HG02623 (cell line): ENCODE measurements around the gene PDLIM1.
A peak's percentile ranks its signal among the peaks of the same experiment; 100 is the strongest.
"Not testable (repeated sequence)": the region's sequence is repeated elsewhere in the genome, so short reads cannot be mapped to it uniquely, and the experiment has no call there.

Source experiments
- ATAC-seq: cut with Tn5 transposase; IDR thresholded peaks from one replicate; pipeline ENCODE4 v1.9.1; 2021; ENCODE audit warnings: moderate library complexity; ENCODE audit not compliant: unreplicated experiment

PDLIM1 gene

GRCh38 chr10:95243318-95243617, 47.5 kb downstream of the PDLIM1 start:
- no peak for ATAC-seq

DNA sequence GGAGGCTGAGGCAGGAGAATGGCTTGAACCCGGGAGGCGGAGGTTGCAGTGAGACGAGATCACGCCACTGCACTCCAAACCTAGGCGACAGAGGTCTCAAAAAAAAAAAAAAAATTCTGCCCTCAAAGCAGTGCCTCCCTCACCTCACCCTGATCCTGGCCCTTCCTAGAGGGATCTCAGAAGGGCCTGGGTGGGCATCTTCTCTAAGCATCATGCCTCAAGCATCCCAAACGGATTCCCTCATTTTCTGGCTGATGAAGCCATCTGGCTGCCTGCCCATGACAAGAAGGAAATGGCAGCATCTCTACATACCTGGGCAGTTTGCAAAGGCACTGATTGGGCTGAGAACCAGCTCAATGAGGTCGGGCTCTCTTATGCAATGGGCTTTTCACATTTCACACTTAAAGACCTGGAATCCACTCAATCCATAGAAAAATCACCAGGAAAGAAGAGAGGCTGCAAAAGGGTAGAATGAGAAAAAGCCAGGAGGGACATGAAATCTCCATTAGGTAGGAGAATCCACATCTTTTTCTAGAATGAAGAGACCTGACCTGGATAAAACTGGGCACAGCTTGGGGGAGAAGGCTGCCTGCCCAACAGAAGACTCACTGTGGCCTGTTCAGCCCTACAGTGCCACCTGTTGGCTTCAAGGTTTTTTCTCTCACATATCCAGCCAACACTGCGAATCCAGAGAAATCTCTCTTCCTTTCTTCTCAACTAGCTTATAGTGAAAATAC, 48.1 kb downstream of the PDLIM1 start:
- no peak for ATAC-seq

- no peak for ATAC-seq
Observed at GRCh38 chr10:95241533-95241932, 49.3 kb downstream of the PDLIM1 start.

DNA sequence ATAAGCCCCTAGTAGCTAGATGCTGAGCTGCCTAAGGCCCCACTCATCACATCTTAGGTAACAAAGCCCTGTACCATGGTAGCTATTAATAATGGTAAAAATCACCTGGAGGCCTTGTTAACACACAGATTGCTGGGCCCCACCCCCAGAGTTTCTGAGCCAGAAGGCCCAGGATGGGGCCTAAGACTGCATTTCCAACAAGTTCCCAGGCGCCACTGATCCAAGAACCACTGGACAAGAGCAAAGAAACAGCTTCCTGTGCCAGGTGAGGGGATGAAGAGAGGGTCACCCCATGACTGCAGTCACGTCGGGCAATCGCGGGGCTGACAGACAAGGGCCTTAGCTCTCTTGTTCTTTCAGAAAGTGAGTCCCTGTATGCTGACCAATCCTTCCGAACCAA, 50.0 kb downstream of the PDLIM1 start:
- no peak for ATAC-seq

DNA sequence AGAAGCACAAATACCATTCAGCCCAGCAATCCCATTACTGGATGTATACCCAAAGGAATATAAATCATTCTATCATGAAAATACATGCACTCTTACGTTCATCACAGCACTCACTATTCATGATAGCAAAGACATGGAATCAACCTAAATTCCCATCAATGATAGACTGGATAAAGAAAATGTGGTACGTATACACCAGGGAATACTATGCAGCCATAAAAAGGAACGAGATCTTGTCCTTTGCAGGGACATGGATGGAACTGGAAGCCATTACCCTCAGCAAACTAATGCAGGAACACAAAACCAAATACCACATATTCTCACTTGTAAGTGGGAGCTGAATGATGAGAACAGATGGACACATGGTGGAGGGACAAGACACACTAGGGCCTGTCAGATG, 50.7 kb downstream of the PDLIM1 start:
- ATAC-seq, result not testable (repeated sequence)

DNA sequence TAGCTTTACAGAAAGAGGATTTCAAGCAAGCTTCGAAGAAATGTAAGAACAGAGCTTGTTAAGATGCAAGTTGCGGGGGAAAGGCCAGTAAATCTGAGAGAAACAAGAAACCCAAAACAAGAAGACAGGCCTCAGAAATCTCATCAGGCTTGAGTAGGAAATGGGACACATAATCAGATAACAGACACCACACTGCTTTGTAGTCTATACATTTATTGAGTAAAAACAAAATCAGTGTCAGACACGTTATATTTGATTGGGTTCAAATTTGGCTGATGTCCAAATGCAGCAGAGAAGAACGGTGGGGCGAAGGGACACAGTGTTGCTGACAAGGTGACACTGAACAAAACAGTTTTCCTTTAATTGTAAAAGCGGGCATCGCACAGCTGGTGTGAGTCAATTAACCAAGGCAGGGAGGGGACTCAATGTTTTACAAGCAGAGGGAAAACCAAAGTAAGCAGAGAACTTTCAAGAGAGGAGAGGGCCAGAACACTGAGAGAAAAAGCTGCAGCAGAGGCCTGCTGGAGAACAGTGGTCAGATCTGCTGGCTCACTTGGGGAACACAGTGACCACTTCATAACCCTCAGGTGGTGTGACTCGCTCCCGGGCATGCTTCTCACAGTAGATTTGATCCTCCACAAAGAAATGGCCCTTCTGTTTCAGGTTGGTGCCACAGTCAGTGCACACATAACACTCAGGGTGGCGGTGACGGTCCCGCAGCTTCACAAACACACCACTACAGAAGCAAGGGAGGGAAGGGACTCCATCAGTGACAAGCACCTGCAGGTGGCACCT, 53.2 kb downstream of the PDLIM1 start:
- no peak for ATAC-seq

DNA sequence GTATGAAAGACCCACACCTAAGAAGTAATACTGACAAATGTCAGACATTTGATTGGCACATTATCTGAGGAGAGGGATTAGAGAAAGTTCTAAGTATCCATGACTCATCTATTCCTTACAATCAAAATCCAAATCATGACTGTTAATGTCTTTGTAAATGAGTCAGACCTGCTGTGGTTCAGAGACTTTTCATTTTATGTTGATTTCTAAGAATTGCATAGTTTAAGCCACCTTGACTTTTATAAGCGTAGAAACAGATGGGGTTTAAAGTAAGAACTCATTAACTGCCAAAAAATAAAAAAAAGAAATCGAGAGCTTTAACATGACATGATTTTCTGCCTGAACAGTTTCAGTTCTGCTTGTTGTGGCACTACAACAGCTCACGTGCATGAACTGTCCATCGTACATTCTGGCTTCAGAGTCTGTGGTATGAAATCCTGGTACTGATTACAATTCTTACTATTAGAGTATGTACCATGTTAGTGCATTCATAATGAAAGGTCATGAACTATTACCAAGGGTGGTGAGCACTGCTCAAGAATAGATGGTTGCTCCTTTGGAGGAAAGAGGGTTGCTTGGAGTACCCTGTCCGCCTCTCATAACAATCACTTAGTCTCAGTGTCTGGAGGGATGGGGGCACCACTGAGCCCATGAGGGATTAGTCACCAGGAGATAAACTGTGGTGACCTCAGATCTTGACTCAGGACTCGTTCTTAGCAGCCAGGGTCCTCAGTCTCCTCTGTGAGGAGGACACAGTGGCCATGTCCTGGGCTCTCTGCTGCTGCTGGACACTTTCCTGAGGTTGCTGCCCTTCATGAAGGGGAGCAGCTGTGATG, 54.5 kb downstream of the PDLIM1 start:
- ATAC-seq, result peak; percentile 97

GRCh38 chr10:95235676-95236067, 55.1 kb downstream of the PDLIM1 start:
- ATAC-seq, result no peak

GRCh38 chr10:95234951-95235350, 55.9 kb downstream of the PDLIM1 start:
- no peak for ATAC-seq

GRCh38 chr10:95233377-95234034, 57.3 kb downstream of the PDLIM1 start:
- ATAC-seq, result no peak

- ATAC-seq, result peak; percentile 53
Observed at GRCh38 chr10:95230677-95231586, 59.9 kb downstream of the PDLIM1 start.

- ATAC-seq, result no peak
Observed at GRCh38 chr10:95229724-95230627, 60.8 kb downstream of the PDLIM1 start.

DNA sequence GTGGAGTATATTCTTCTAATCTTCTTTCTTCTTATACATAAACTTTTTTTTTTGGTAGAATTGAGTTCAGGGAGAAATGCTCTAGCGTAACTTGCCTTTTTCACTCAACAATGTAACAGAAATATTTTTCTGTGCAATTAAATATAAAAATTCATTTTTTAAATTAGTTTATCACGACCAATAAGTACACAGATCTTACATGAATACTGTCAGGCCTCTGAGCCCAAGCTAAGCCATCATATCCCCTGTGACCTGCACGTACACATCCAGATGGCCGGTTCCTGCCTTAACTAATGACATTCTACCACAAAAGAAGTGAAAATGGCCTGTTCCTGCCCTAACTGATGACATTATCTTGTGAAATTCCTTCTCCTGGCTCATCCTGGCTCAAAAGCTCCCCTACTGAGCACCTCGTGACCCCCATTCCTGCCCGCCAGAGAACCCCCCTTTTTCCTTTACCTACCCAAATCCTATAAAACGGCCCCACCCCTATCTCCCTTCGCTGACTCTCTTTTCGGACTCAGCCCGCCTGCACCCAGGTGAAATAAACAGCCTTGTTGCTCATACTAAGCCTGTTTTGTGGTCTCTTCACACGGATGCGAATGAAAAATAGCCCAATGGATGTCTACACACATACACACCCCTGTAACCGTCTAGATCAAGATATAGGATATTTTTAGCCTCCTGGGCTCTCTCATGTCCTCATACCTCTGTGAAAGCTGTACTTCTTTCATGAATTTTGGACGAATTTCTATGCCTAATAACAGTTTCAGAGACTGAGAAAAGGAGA, 61.7 kb downstream of the PDLIM1 start:
- not testable (repeated sequence) for ATAC-seq

DNA sequence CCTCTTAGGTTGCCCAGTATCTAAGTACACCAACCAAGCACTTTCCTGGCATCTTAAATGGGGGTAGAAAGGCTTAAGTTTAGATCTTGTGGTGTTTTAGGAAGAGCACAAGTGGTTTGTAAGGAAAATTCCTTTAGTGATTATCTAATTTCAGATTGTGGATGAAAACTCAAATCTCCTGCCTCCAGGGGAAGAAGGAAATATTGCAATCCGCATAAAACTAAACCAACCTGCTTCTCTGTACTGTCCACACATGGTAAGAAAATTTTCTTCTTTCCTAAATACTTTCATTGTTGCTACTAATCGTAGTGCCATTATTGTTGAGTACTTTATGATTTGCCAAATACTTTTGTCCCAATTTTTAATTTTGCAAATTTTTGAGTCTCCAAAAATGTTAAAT, 65.7 kb downstream of the PDLIM1 start:
- ATAC-seq, result no peak

DNA sequence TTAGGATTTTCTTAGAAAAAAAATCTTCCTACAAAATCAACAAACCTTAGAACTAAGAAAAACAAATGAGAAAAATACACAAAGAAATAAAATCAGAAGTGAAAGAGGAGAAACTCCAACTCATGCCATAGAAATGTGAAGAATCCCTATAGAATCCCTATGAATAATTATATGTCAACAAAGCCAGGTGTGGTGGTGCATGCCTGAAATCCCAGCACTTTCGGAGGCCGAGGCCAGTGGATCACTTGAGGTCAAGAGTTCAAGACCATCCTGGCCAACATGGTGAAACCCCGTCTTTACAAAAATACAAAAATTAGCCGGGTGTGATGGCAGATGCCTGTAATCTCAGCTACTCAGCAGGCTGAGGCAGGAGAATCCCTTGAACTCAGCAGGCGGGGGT, 69.7 kb downstream of the PDLIM1 start:
- ATAC-seq, result no peak

DNA sequence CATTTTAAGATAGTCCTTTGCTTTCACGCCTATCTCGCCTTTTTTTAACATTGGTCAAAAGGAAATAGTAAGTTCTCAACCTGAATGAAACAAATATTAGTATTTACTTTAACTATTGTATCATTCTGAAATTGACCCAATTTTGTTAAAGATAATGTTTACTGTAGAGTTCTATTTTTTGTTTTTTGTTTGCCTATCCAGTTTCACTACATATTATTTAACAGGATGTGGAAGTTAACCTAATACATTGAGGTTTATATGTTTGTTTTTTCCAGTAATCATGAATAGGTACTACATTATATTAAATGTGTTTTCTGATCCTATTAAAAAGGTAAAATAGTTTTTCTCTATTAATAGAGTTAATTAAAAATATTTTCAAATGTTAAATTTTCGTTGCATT, 70.3 kb downstream of the PDLIM1 start:
- no peak for ATAC-seq

DNA sequence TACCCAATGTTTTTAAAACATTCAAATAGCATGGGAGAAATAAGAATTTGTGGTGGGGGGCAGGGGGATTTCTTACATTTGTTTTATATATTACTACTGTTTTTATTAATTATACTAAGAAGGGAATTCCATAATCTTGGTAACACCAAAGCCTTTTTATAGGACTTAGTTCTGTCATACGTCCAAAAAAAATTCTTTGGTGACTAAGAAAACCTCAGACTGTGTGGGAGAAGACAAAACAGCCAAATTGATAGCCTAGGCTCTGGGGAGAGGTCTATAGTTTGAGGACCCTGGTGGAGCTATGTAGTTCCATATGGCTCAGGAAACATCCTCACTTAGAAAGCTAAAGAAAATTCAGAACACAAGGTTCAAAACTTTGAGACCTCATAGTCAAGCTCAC, 73.3 kb downstream of the PDLIM1 start:
- ATAC-seq, result no peak

DNA sequence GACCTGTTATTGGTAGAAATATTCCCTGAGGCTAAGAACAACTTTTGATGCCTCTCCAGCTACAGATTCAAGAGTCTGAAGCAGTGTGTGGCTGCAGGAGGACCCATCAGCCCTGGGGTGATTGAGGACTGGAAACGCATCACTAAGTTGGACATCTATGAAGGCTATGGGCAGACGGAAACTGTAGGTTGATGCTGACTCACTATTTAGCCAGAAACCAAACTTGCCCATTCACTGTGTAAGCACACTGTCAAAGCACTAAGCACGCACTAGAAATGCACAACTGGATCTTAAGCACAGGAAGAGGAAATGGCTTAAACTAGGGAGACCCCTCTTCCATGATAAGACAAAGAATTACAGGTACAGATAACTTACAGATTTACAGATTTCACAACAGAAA, 76.0 kb downstream of the PDLIM1 start:
- ATAC-seq, result peak; percentile 79
